SK-N-SH (cell line): Measurements from ENCODE around the gene SPATA12. TPM values are rescaled to one million over a fixed set of nuclear protein-coding genes. Genes with fewer than 3 reads are reported as not detected.

Experiments used
- CTCF ChIA-PET: fragments of 300-600, 350-600 bp; formaldehyde crosslinking; extraction: SDS; loops from one replicate; lab custom pipeline; 2021; lab: Yijun Ruan, JAX
- POLR2A ChIA-PET: fragments of 350-600 bp; sonication (Branson Sonifier 250); formaldehyde crosslinking; extraction: SDS; loops from one replicate; lab custom pipeline; 2020; ENCODE audit warnings: antibody characterized with exemption, inconsistent platforms; lab: Yijun Ruan, JAX
- DNase-seq: peaks from one replicate; pipeline ENCODE4 v3.0.0; 2012
- H2AFZ ChIP-seq: fragments of 200-600 bp; sonication (generic); 2 replicates; pipeline ENCODE4 v1.8.1; 2016; ENCODE audit warnings: antibody characterized with exemption, mild to moderate bottlenecking, low read depth
- H3F3A ChIP-seq: fragments of 200-600 bp; sonication (generic); replicated peaks from 2 replicates; pipeline ENCODE3; 2016; ENCODE audit warnings: antibody characterized with exemption, mild to moderate bottlenecking; ENCODE audit not compliant: insufficient read depth
- H3K27ac ChIP-seq, 2 experiments: fragments of 200-500 bp in 1 of 2; fragments of 200-600 bp in 1 of 2; sonication (Bioruptor generic) in 1 of 2; sonication (generic), shearing (Covaris generic) in 1 of 2; 2 replicates each; pipeline versions ENCODE4 v1.5.1 to v1.6.1; 2014 to 2016; ENCODE audit warnings: low read depth in 2 of 2, inconsistent platforms in 1 of 2, low read length in 1 of 2, mild to moderate bottlenecking in 1 of 2, mixed read lengths in 1 of 2
- H3K27me3 ChIP-seq: fragments of 200-600 bp; sonication (generic), shearing (Covaris generic); 2 replicates; pipeline ENCODE4 v1.6.1; 2016; ENCODE audit warnings: mixed run types; ENCODE audit not compliant: insufficient read depth
- H3K36me3 ChIP-seq, 2 experiments: fragments of 200-500 bp in 1 of 2; fragments of 200-600 bp in 1 of 2; sonication (Bioruptor generic) in 1 of 2; sonication (generic) in 1 of 2; replicated peaks in 1 of 2; 2 replicates each; pipeline versions ENCODE3 to v1.5.1; 2014 to 2016; ENCODE audit warnings: low read length in 1 of 2, mild to moderate bottlenecking in 1 of 2; ENCODE audit not compliant: insufficient read depth in 2 of 2, control insufficient read depth in 1 of 2
- H3K4me1 ChIP-seq, 2 experiments: fragments of 200-500 bp in 1 of 2; fragments of 200-600 bp in 1 of 2; sonication (Bioruptor generic) in 1 of 2; sonication (generic), shearing (Covaris generic) in 1 of 2; 2 replicates each; pipeline versions ENCODE4 v1.5.1 to v1.6.1; 2014 to 2016; ENCODE audit warnings: low read depth in 1 of 2, low read length in 1 of 2, mixed run types in 1 of 2; ENCODE audit not compliant: insufficient read depth in 2 of 2, control insufficient read depth in 1 of 2
- H3K4me2 ChIP-seq: fragments of 200-600 bp; sonication (generic), shearing (Covaris generic); 2 replicates; pipeline ENCODE4 v1.6.1; 2017; ENCODE audit warnings: mixed run types
- H3K4me3 ChIP-seq, 2 experiments: fragments of 200-500 bp in 1 of 2; fragments of 200-600 bp in 1 of 2; sonication (Bioruptor generic) in 1 of 2; sonication (generic), shearing (Covaris generic) in 1 of 2; 2 replicates each; pipeline versions ENCODE4 v1.5.1 to v1.8.1; 2014 to 2016; ENCODE audit warnings: low read depth in 2 of 2, inconsistent platforms in 1 of 2, low read length in 1 of 2, mild to moderate bottlenecking in 1 of 2, mixed read lengths in 1 of 2, moderate library complexity in 1 of 2
- H3K79me2 ChIP-seq: fragments of 200-600 bp; sonication (generic); 2 replicates; pipeline ENCODE4 v1.8.1; 2017; ENCODE audit warnings: mild to moderate bottlenecking; ENCODE audit not compliant: insufficient read depth
- H3K9ac ChIP-seq: fragments of 200-600 bp; sonication (generic); 2 replicates; pipeline ENCODE4 v1.6.1; 2017; ENCODE audit warnings: mixed run types
- H3K9me2 ChIP-seq: fragments of 200-600 bp; sonication (generic); 2 replicates; pipeline ENCODE4 v1.6.1; 2017; ENCODE audit warnings: mixed run types
- H3K9me3 ChIP-seq: fragments of 200-600 bp; sonication (generic); 2 replicates; pipeline ENCODE4 v1.6.1; 2017; ENCODE audit warnings: mixed run types, mild to moderate bottlenecking, moderate library complexity
- H4K20me1 ChIP-seq: fragments of 200-600 bp; sonication (generic); 2 replicates; pipeline ENCODE4 v1.6.1; 2017; ENCODE audit warnings: mild to moderate bottlenecking, mixed run types; ENCODE audit not compliant: insufficient read depth
- CHD2 ChIP-seq: fragments of 150-350 bp; IDR thresholded peaks from 2 replicates; pipeline ENCODE4 v1.6.1; 2018; ENCODE audit warnings: low read length; ENCODE audit not compliant: partially characterized antibody
- CTCF ChIP-seq: fragments of 200-600 bp; sonication (generic); IDR thresholded peaks from 2 replicates; pipeline ENCODE4 v1.6.1; 2017; ENCODE audit warnings: antibody characterized with exemption, mild to moderate bottlenecking, moderate library complexity
- EP300 ChIP-seq, 2 experiments: IDR thresholded peaks; 2 replicates each; pipeline versions ENCODE4 v1.4.0 to v1.6.1; 2012; ENCODE audit warnings: borderline replicate concordance in 1 of 2, low read depth in 1 of 2, low read length in 1 of 2
- FOSL2 ChIP-seq: IDR thresholded peaks from 2 replicates; pipeline ENCODE4 v1.4.0; 2012; ENCODE audit warnings: low read depth, mild to moderate bottlenecking, moderate library complexity, borderline replicate concordance
- FOXM1 ChIP-seq: IDR thresholded peaks from 2 replicates; pipeline ENCODE4 v1.4.0; 2012; ENCODE audit warnings: low read depth, mild to moderate bottlenecking
- IRF3 ChIP-seq: fragments of 150-350 bp; IDR thresholded peaks from 2 replicates; pipeline ENCODE4 v1.6.1; 2016; ENCODE audit warnings: mild to moderate bottlenecking, low read depth, low read length
- JUND ChIP-seq: IDR thresholded peaks from 2 replicates; pipeline ENCODE4 v1.4.0; 2012
- NRF1 ChIP-seq: IDR thresholded peaks from 2 replicates; pipeline ENCODE4 v1.6.1; 2012; ENCODE audit warnings: low read depth, mild to moderate bottlenecking, low read length
- PBX3 ChIP-seq: IDR thresholded peaks from 2 replicates; pipeline ENCODE4; 2012
- POLR2AphosphoS5 ChIP-seq: IDR thresholded peaks from 2 replicates; pipeline ENCODE4 v1.6.1; 2012; ENCODE audit warnings: low read depth, low read length
- RAD21 ChIP-seq: IDR thresholded peaks from 2 replicates; pipeline ENCODE4 v1.6.1; 2012; ENCODE audit warnings: mild to moderate bottlenecking, low read length
- RFX5 ChIP-seq: IDR thresholded peaks from 2 replicates; pipeline ENCODE4 v1.6.1; 2012; ENCODE audit warnings: mild to moderate bottlenecking, improper control_type of control experiment, low read length
- TCF12 ChIP-seq: IDR thresholded peaks from 2 replicates; pipeline ENCODE4 v1.4.0; 2012
- TEAD4 ChIP-seq: IDR thresholded peaks from 2 replicates; pipeline ENCODE4 v1.4.0; 2012; ENCODE audit warnings: mild to moderate bottlenecking, borderline replicate concordance; ENCODE audit not compliant: insufficient read depth
- USF2 ChIP-seq: fragments of 150-350 bp; IDR thresholded peaks from 2 replicates; pipeline ENCODE4 v1.6.1; 2017; ENCODE audit warnings: antibody characterized with exemption, low read length, low read depth, borderline replicate concordance
- ZBTB33 ChIP-seq: IDR thresholded peaks from 2 replicates; pipeline ENCODE4 v1.4.0; 2012; ENCODE audit warnings: low read depth, borderline replicate concordance
- WGBS: methylation state at CpG from one replicate; pipeline ENCODE4 v1.1.6; 2017; ENCODE audit warnings: low lambda C conversion rate; 5-methylcytosine and 5-hydroxymethylcytosine counted together
- polyA plus RNA-seq, 3 experiments: library from polyadenylated mRNA; depleted of rRNA; stranded (reverse); fragments of >200 nt; gene quantifications; 2 replicates each; pipeline ENCODE4 v1.2.3, GENCODE V29; 2012
- TF ChIP-seq, protein P1 (sequence below): IDR thresholded peaks from 2 replicates; pipeline ENCODE4 v1.4.0; 2012; ENCODE audit warnings: low read depth, borderline replicate concordance

SPATA12 gene
- polyA plus RNA-seq, 1 of the 3 experiments (the other 2 are of a cell fraction): 0.33 TPM

DNA sequence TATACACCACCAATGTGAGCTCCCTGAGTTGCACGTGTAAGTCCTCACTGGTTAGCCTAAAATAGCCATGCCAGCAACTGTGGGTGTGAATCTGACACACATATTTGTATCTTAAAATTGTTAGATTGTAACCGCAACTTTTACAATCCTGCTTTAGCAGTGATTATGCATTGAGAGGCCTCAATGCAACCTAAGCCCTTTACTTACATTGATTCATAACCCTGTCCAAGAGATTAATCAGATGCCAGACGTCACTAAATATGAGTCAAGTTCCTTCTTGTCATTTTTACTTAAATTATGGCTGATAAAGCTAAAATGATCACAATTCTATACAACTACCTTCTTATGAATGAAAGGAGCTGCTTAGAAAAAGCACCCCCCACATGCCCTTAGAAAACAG is 57.8 kb downstream of the SPATA12 start:
- Histone ChIP-seq H2AFZ (no peak overlapping the region), H4K20me1 (no peaks in the 10 kb centered on the region), H3F3A (no peaks in the 10 kb centered on the region), H3K27me3 (no peaks in the 10 kb centered on the region), H3K9ac (no peak overlapping the region), H3K4me2 (no peak overlapping the region), H3K79me2 (no peaks in the 10 kb centered on the region), H3K4me3 (no peak overlapping the region), H3K4me1 (peaks cover 0 to 39% of the 10 kb centered on the region in 2 experiments; a peak in 2 of 4 replicates), H3K9me2 (no peaks in the 10 kb centered on the region), H3K27ac (peak overlapping the region in 1 of 2 experiments; percentile 39; a peak in 2 of 4 replicates), H3K36me3 (no peaks in the 10 kb centered on the region), H3K9me3 (no peaks in the 10 kb centered on the region)
- 57% methylated on average over 3 of the region's 3 CpGs for WGBS
- ChIA-PET POLR2A (interaction anchor here (0.5 to 1.6 kb wide), 2 partner anchors 10 to 116 kb away, joined by 3 to 7 read pairs; no protein-coding TSS in a partner anchor), CTCF (interaction anchor here (0.9 to 3.4 kb wide), 5 partner anchors 10 to 89 kb away, joined by 3 to 21 read pairs (median 4); no protein-coding TSS in a partner anchor)
- no peak for DNase-seq
- no peak for TF ChIP-seq CTCF
- TF ChIP-seq CHD2: no peak
- TF ChIP-seq FOXM1: no peak
- TF ChIP-seq TCF12: 0 out of 2 replicates have a peak, but pooled peaks have one; percentile 12
- TF ChIP-seq EP300 (IDR thresholded peaks at IDR 0.05; ENCODE audit: borderline replicate concordance in 1 of 2, low read depth in 1 of 2, low read length in 1 of 2): 0 out of 4 replicates have a peak, but pooled peaks of 1 of the 2 experiments have one; percentile 23
- no peak for TF ChIP-seq NRF1
- TF ChIP-seq POLR2AphosphoS5: no peak
- no peak for TF ChIP-seq TEAD4
- no peak for TF ChIP-seq USF2
- no peak for TF ChIP-seq ZBTB33
- TF ChIP-seq, protein P1, sequence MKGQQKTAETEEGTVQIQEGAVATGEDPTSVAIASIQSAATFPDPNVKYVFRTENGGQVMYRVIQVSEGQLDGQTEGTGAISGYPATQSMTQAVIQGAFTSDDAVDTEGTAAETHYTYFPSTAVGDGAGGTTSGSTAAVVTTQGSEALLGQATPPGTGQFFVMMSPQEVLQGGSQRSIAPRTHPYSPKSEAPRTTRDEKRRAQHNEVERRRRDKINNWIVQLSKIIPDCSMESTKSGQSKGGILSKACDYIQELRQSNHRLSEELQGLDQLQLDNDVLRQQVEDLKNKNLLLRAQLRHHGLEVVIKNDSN: no peak
- no peak for TF ChIP-seq IRF3
- TF ChIP-seq RAD21: no peak
- TF ChIP-seq FOSL2: no peak
- no peak for TF ChIP-seq JUND
- TF ChIP-seq PBX3: peak; percentile 79
- no peak for TF ChIP-seq RFX5
